K562 (cell line): Measurements from ENCODE around the gene PACSIN3.

Experiments used
- CHD2 ChIP-seq: IDR thresholded peaks from 2 replicates; pipeline ENCODE4 v1.6.1; 2011; ENCODE audit warnings: low read depth, low read length
- FOXK2 ChIP-seq, 2 experiments: fragments of 450-650 bp; IDR thresholded peaks in 1 of 2; conservative IDR thresholded peaks in 1 of 2; 2 replicates each; pipeline ENCODE4 v1.6.1; 2016; ENCODE audit warnings: low read depth in 2 of 2, mild to moderate bottlenecking in 1 of 2
- POLR3G ChIP-seq: IDR thresholded peaks from 2 replicates; pipeline ENCODE4 v1.6.1; 2011; ENCODE audit not compliant: insufficient read length, insufficient replicate concordance; ENCODE audit errors: extremely low read depth
- THAP12 ChIP-seq: fragments of 250-450 bp; sonication (Bioruptor Pico); IDR thresholded peaks from 2 replicates; pipeline ENCODE4 v1.9.0; 2021; ENCODE audit warnings: mild to moderate bottlenecking, inconsistent platforms
- ZFPM2 ChIP-seq: fragments of 250-450 bp; sonication (Bioruptor Pico); IDR thresholded peaks from 2 replicates; pipeline ENCODE4 v1.5.1; 2022; ENCODE audit warnings: mild to moderate bottlenecking
- ZHX1 ChIP-seq: fragments of 150-350 bp; conservative IDR thresholded peaks from 2 replicates; pipeline ENCODE4 v1.6.1; 2014; ENCODE audit warnings: low read length
- ZNF75A ChIP-seq: fragments of 450-650 bp; formaldehyde crosslinking; IDR thresholded peaks from 2 replicates; pipeline ENCODE4 v1.4.0; 2020; ENCODE audit warnings: mild to moderate bottlenecking
- TF ChIP-seq, protein P1 (sequence below): fragments of 250-450 bp; sonication (Bioruptor Pico); IDR thresholded peaks from 2 replicates; pipeline ENCODE4 v1.5.1; 2021; ENCODE audit warnings: mild to moderate bottlenecking
- TF ChIP-seq, protein P2 (sequence below): sonication (generic); formaldehyde crosslinking; IDR thresholded peaks from 2 replicates; pipeline ENCODE4 v1.8.0; 2022; ENCODE audit warnings: mild to moderate bottlenecking, low read depth, missing genetic modification reagents
- TF ChIP-seq, protein P3 (sequence below), 3 experiments: IDR thresholded peaks in 2 of 3; conservative IDR thresholded peaks in 1 of 3; 2 replicates each; pipeline ENCODE4 v1.5.1; 2011 to 2012; ENCODE audit warnings: low read length in 3 of 3, mild to moderate bottlenecking in 3 of 3, control low read depth in 2 of 3, improper control_type of control experiment in 1 of 3, inconsistent platforms in 1 of 3, low read depth in 1 of 3, mixed read lengths in 1 of 3, moderate library complexity in 1 of 3; ENCODE audit not compliant: insufficient read depth in 2 of 3
- TF ChIP-seq, protein P4 (sequence below): sonication (generic); formaldehyde crosslinking; IDR thresholded peaks from 2 replicates; pipeline ENCODE4 v1.8.1; 2023; ENCODE audit warnings: mild to moderate bottlenecking, missing genetic modification reagents, moderate library complexity

DNA sequence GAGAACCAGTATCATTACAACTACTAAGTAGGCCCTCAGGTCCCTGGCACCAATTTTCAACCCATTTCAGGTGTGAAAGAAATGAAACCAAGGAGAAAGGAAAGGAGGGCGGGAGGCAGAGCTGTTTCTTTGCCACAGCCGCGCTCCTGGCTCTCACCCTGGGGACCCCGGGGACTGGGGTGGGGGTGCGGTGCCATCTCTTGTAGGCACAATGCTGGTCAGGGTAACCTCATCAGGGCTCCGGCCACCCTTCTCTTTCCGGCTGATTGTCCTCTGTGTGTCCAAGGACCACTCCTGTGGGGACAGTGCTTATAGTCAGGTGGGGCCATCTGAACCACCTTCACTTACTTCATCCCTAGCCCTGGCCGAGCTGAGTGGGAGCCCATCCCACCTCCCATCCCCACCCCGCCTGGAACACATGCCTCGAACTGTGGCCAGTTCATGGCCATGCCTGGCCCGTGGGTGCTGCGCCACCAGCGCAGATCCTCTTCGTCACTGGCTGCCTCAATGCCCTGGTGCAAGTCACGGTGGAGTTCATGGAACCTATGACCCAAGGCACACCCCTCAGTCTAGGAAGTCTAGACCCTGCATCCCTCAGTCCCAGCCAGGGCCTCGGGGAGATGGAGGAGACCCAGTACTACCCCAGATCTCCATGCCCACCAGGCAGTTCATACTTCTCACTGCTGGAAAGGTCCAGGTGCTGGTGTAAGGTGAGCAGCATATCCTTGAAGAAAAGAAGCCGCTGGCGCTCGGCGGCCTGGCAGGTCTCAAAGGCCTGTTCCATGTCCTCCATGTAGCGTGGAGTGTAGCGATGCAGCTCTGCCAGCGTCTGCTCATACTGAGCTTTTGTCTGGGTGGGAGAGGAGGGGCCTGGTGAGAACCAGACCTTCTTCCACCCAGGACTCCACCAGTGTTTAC lies 7.2 kb downstream of the PACSIN3 start:
- TF ChIP-seq POLR3G (no peak), CHD2 (no peak), THAP12 (CRISPR knock-in tag) (no peak), ZFPM2 (no peak), ZNF75A (CRISPR knock-in tag) (no peak), FOXK2 (conservative IDR thresholded peaks at IDR 0.05 in 1 of 2, IDR thresholded peaks at IDR 0.05 in 1 of 2; ENCODE audit: low read depth in 2 of 2) (no peak), ZHX1 (no peak)
- TF ChIP-seq, protein P1, sequence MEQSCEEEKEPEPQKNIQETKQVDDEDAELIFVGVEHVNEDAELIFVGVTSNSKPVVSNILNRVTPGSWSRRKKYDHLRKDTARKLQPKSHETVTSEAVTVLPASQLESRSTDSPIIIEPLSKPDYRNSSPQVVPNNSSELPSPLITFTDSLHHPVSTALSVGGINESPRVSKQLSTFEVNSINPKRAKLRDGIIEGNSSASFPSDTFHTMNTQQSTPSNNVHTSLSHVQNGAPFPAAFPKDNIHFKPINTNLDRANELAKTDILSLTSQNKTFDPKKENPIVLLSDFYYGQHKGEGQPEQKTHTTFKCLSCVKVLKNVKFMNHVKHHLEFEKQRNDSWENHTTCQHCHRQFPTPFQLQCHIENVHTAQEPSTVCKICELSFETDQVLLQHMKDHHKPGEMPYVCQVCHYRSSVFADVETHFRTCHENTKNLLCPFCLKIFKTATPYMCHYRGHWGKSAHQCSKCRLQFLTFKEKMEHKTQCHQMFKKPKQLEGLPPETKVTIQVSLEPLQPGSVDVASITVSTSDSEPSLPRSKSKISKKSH (CRISPR knock-in tag) = no peak
- TF ChIP-seq, protein P2, sequence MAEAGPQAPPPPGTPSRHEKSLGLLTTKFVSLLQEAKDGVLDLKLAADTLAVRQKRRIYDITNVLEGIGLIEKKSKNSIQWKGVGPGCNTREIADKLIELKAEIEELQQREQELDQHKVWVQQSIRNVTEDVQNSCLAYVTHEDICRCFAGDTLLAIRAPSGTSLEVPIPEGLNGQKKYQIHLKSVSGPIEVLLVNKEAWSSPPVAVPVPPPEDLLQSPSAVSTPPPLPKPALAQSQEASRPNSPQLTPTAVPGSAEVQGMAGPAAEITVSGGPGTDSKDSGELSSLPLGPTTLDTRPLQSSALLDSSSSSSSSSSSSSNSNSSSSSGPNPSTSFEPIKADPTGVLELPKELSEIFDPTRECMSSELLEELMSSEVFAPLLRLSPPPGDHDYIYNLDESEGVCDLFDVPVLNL (CRISPR knock-in tag) = no peak
- TF ChIP-seq, protein P3, sequence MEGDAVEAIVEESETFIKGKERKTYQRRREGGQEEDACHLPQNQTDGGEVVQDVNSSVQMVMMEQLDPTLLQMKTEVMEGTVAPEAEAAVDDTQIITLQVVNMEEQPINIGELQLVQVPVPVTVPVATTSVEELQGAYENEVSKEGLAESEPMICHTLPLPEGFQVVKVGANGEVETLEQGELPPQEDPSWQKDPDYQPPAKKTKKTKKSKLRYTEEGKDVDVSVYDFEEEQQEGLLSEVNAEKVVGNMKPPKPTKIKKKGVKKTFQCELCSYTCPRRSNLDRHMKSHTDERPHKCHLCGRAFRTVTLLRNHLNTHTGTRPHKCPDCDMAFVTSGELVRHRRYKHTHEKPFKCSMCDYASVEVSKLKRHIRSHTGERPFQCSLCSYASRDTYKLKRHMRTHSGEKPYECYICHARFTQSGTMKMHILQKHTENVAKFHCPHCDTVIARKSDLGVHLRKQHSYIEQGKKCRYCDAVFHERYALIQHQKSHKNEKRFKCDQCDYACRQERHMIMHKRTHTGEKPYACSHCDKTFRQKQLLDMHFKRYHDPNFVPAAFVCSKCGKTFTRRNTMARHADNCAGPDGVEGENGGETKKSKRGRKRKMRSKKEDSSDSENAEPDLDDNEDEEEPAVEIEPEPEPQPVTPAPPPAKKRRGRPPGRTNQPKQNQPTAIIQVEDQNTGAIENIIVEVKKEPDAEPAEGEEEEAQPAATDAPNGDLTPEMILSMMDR (IDR thresholded peaks at IDR 0.05 in 2 of 3, conservative IDR thresholded peaks at IDR 0.05 in 1 of 3; ENCODE audit: insufficient read depth in 2 of 3, low read depth in 1 of 3, low read length in 3 of 3) = no peak
- TF ChIP-seq, protein P4, sequence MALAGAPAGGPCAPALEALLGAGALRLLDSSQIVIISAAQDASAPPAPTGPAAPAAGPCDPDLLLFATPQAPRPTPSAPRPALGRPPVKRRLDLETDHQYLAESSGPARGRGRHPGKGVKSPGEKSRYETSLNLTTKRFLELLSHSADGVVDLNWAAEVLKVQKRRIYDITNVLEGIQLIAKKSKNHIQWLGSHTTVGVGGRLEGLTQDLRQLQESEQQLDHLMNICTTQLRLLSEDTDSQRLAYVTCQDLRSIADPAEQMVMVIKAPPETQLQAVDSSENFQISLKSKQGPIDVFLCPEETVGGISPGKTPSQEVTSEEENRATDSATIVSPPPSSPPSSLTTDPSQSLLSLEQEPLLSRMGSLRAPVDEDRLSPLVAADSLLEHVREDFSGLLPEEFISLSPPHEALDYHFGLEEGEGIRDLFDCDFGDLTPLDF (CRISPR knock-in tag) = no peak
